GM21825 (cell line): ENCODE measurements around the gene PIGU.
"Not testable (repeated sequence)": the region's sequence is repeated elsewhere in the genome, so short reads cannot be mapped to it uniquely, and the experiment has no call there.

Source experiments
- ATAC-seq: cut with Tn5 transposase; IDR thresholded peaks from one replicate; pipeline ENCODE4 v1.9.1; 2021; ENCODE audit warnings: mild to moderate bottlenecking, moderate library complexity; ENCODE audit not compliant: unreplicated experiment

Gene PIGU

GRCh38 chr20:34663213-34663943 is 13.5 kb downstream of the PIGU start:
- no peak for ATAC-seq

- ATAC-seq: not testable (repeated sequence)
Observed at GRCh38 chr20:34661811-34662210, 15.1 kb downstream of the PIGU start.

- not testable (repeated sequence) for ATAC-seq
Observed at GRCh38 chr20:34658654-34659053, 18.2 kb downstream of the PIGU start.

- ATAC-seq: no peak
Observed at GRCh38 chr20:34654207-34654744, 22.6 kb downstream of the PIGU start.

GRCh38 chr20:34651200-34651599 is 25.7 kb downstream of the PIGU start:
- no peak for ATAC-seq

GRCh38 chr20:34647737-34648136 is 29.2 kb downstream of the PIGU start:
- ATAC-seq: no peak

- ATAC-seq: no peak
Observed at GRCh38 chr20:34644951-34645350, 31.9 kb downstream of the PIGU start.

- no peak for ATAC-seq
Observed at GRCh38 chr20:34644345-34644744, 32.5 kb downstream of the PIGU start.

- no peak for ATAC-seq
Observed at GRCh38 chr20:34643928-34644327, 33.0 kb downstream of the PIGU start.

- ATAC-seq: no peak
Observed at GRCh38 chr20:34642009-34642408, 34.9 kb downstream of the PIGU start.

- no peak for ATAC-seq
Observed at GRCh38 chr20:34639755-34640222, 37.1 kb downstream of the PIGU start.

- no peak for ATAC-seq
Observed at GRCh38 chr20:34638532-34638931, 38.4 kb downstream of the PIGU start.

- ATAC-seq: no peak
Observed at GRCh38 chr20:34638039-34638292, 38.9 kb downstream of the PIGU start.

GRCh38 chr20:34637245-34638038 is 39.5 kb downstream of the PIGU start:
- no peak for ATAC-seq

- ATAC-seq: no peak
Observed at GRCh38 chr20:34636648-34637047, 40.2 kb downstream of the PIGU start.

GRCh38 chr20:34634392-34634791 is 42.5 kb downstream of the PIGU start:
- no peak for ATAC-seq

- no peak for ATAC-seq
Observed at GRCh38 chr20:34632870-34633452, 43.9 kb downstream of the PIGU start.

- ATAC-seq: no peak
Observed at GRCh38 chr20:34629904-34630303, 47.0 kb downstream of the PIGU start.

GRCh38 chr20:34629342-34629741 is 47.5 kb downstream of the PIGU start:
- no peak for ATAC-seq

GRCh38 chr20:34628026-34628425 is 48.9 kb downstream of the PIGU start:
- no peak for ATAC-seq

GRCh38 chr20:34627458-34627857 is 49.4 kb downstream of the PIGU start:
- no peak for ATAC-seq

- no peak for ATAC-seq
Observed at GRCh38 chr20:34626992-34627391, 49.9 kb downstream of the PIGU start.
